GM12892 (cell line): ENCODE data around the gene FAM156B.
"Not testable (repeated sequence)": the region's sequence is repeated elsewhere in the genome, so short reads cannot be mapped to it uniquely, and the experiment has no call there.

Source experiments
- POLR2A ChIP-seq: IDR thresholded peaks from 2 replicates; pipeline ENCODE4 v1.6.1; 2011; ENCODE audit warnings: low read depth, low read length, control low read depth
- TAF1 ChIP-seq: IDR thresholded peaks from 2 replicates; pipeline ENCODE4 v1.6.1; 2011; ENCODE audit warnings: low read depth, mild to moderate bottlenecking, control low read depth, low read length, borderline replicate concordance

- not testable (repeated sequence) for TF ChIP-seq POLR2A, TAF1
Measured at GRCh38 chrX:52909313-52909969, 12.3 kb downstream of the FAM156B start.
